Naive B cell (primary cell): ENCODE data around the gene IQGAP2. TPM values are rescaled to one million over a fixed set of nuclear protein-coding genes. Genes with fewer than 3 reads are reported as not detected.

Source experiments
- ATAC-seq, 2 donors: fragments of 150-1000 bp; cut with Tn5 transposase; 2 replicates each; pipeline ENCODE4 v1.10.0; 2021; ENCODE audit warnings: low read depth in 2 of 2, mild to moderate bottlenecking in 2 of 2, moderate library complexity in 2 of 2
- DNase-seq: peaks from one replicate; pipeline ENCODE4 v3.0.0; 2022
- H3K27ac Mint-ChIP-seq, 6 donors: one replicate each; pipeline ENCODE4 v1.8.0; 2020 to 2022; ENCODE audit warnings: mild to moderate bottlenecking in 6 of 6, mixed read lengths in 6 of 6, moderate library complexity in 5 of 6, inconsistent platforms in 2 of 6
- H3K27me3 Mint-ChIP-seq, 3 donors: one replicate each; pipeline ENCODE4 v1.8.0; 2021 to 2022; ENCODE audit warnings: mixed read lengths in 3 of 3, mild to moderate bottlenecking in 1 of 3
- H3K36me3 Mint-ChIP-seq, 2 donors: one replicate each; pipeline ENCODE4 v1.8.0; 2020 to 2022; ENCODE audit warnings: mixed read lengths in 2 of 2, inconsistent platforms in 1 of 2, mild to moderate bottlenecking in 1 of 2
- H3K4me1 Mint-ChIP-seq, 3 donors: one replicate each; pipeline ENCODE4 v1.8.0; 2020 to 2022; ENCODE audit warnings: mixed read lengths in 3 of 3, inconsistent platforms in 1 of 3, mild to moderate bottlenecking in 1 of 3, moderate library complexity in 1 of 3
- H3K4me3 Mint-ChIP-seq, 8 donors: one replicate each; pipeline ENCODE4 v1.8.0; 2020 to 2022; ENCODE audit warnings: mild to moderate bottlenecking in 8 of 8, mixed read lengths in 8 of 8, moderate library complexity in 8 of 8, inconsistent platforms in 2 of 8
- H3K9me3 Mint-ChIP-seq, 7 donors: one replicate each; pipeline ENCODE4 v1.8.0; 2020 to 2022; ENCODE audit warnings: mixed read lengths in 7 of 7, mild to moderate bottlenecking in 5 of 7, inconsistent platforms in 2 of 7, moderate library complexity in 1 of 7
- polyA plus RNA-seq, 6 donors: library from polyadenylated mRNA; unstranded; fragments of 300-500 nt; fragmentation: Illumina TruSeq; gene quantifications; one replicate each; pipeline ENCODE4 v1.2.3, GENCODE V29; 2021; ENCODE audit warnings: low read depth in 6 of 6

IQGAP2 gene
- polyA plus RNA-seq, 6 donors from 2014 or later, result 2.7 to 9.8 (median 6.2) TPM

DNA sequence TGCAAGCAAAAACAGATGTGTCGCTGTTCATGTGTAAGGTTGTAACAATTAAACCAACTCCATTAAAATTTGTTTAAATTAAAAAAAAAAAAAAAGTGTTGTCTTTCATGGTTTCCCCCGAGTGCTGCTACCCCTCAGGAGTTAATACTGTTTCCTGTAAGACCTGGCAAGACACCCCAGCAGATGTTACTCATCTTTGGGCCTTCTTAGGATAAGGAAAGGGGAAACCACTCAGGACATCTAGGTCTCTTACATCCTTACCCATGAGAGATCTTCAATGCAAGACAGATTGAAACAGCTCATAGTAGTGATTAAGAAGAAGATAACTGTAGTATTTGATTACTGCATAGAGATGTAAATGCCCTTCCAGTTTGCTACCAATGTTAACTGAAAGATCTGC lies 279.3 kb downstream of the IQGAP2 start:
- H3K36me3 Mint-ChIP-seq, result peaks cover 6 to 10% of the 10 kb centered on the region in 2 donors
- no peaks in the 10 kb centered on the region for H3K27me3 Mint-ChIP-seq

DNA sequence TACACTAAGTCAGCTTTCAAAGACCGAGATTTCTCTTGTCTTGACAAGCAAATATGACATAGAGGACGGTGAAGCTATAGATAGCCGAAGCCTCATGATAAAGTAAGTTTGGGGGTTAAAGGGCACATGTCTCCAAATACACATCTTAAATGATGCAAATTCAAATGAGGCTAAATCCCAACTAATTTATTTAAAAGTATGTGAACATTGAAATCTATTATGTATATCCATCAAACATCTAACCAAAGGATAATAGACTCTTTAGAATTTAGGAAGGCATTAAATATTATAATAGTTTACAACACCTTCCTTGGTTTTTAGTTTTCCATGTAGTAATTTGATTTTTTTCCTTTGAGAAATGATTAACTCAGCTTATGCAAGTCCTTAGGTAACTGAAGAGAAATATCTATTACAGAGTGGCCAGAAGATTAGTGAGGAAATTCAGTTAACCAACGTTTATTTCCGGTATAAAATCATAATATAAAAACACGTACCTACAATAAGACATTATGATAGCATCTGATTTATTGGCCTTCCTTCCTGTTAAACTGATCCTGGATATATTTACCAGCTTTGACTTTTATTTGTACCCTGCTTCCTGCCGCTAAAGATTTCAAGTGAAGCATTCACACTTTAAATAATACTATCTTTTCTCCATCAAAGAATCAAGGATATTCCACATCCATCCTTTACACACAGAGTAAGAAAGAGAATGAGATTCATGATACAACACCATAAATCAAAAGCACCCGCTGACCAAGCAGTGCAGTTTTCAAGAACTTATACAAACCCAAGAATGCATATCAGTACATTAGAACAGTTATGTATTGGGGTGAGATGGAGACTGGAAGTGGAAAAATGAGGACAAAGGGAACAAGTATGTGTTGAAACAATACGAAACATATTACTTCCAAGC lies 281.0 kb downstream of the IQGAP2 start:
- no peak for ATAC-seq
- H3K4me3 Mint-ChIP-seq, result peak overlapping the region in 2 of 8 donors; percentile 13 to 40

More for the DNA sequence above, 279.3 kb downstream of the IQGAP2 start:
- H3K4me3 Mint-ChIP-seq, result no peak overlapping the region
- peaks cover 8 to 14% (median 11%) of the 10 kb centered on the region in 3 donors for H3K4me1 Mint-ChIP-seq
- no peak for DNase-seq
- no peaks in the 10 kb centered on the region for H3K9me3 Mint-ChIP-seq
- no peak for ATAC-seq
- H3K27ac Mint-ChIP-seq, result peak overlapping the region in 1 of 6 donors; percentile 11

DNA sequence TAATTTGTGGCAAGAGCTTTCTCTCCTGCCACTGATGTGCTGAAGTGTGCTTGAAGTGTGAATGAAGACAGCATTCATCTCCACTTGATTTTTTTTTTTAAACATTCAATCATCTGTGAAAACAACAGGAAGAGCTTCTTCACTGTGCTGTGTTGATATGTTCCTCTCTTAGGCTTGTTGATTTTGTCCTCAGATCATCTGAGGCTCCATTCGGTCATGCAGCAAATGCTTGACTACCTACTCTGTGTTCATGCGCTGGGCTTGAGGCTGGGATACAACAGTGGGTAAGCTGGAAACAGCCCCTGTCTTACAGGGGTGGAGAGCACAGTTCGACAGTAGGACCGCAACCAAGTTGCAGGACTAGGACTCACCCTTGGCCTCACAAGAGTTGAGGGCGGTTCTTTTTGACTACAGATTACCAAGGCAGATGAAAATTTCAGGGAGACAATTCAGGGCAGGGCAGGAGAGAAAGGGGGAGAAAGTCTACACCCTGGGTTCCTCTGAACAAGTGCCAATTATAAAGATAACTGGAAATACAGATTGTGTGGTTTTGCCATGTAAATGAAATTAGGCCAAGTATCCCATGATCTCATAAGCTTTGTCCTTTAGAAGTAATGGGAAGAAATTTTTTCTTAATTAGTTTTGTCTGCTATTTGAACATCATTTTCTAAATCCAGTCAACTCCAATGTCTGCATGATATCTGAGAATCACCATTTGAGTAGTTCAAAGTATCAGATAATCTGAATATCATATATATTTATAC lies 281.9 kb downstream of the IQGAP2 start:
- ATAC-seq, result no peak
- H3K4me3 Mint-ChIP-seq, result peak overlapping the region in 3 of 8 donors; percentile 13 to 52 (median 44)

More for the DNA sequence above, 281.0 kb downstream of the IQGAP2 start:
- Mint-ChIP-seq H3K4me1 (peaks cover 8 to 14% (median 11%) of the 10 kb centered on the region in 3 donors), H3K36me3 (peaks cover 6 to 16% of the 10 kb centered on the region in 2 donors), H3K27ac (peak overlapping the region in 4 of 6 donors; percentile 18 to 28 (median 24)), H3K27me3 (no peaks in the 10 kb centered on the region), H3K9me3 (no peaks in the 10 kb centered on the region)
- DNase-seq, result no peak

DNA sequence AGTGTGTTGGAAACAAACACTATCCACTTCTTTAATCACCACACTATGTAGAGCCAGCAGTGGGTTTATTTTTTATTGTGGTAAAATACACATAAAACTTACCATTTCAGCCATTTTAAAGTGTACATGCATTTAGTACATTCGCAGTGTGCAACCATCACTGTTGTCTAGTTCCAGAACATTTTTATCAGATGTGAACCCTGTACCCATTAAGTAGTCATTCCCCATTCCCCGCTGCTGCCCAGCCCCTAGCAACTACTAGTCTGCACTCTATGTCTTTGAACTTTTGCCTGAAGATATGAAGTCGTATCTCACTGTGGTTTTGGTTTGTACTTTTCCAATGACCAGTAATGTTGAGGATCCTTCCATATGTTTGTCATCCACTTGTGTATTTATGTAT lies 282.6 kb downstream of the IQGAP2 start:
- Mint-ChIP-seq H3K27me3 (no peaks in the 10 kb centered on the region), H3K36me3 (peaks cover 6 to 16% of the 10 kb centered on the region in 2 donors)

More for the DNA sequence above, 281.9 kb downstream of the IQGAP2 start:
- Mint-ChIP-seq H3K27ac (peak overlapping the region in 3 of 6 donors; percentile 13 to 26 (median 22)), H3K27me3 (no peaks in the 10 kb centered on the region), H3K9me3 (no peaks in the 10 kb centered on the region), H3K36me3 (peaks cover 6 to 16% of the 10 kb centered on the region in 2 donors), H3K4me1 (peaks cover 8 to 14% (median 11%) of the 10 kb centered on the region in 3 donors)
- DNase-seq, result no peak

DNA sequence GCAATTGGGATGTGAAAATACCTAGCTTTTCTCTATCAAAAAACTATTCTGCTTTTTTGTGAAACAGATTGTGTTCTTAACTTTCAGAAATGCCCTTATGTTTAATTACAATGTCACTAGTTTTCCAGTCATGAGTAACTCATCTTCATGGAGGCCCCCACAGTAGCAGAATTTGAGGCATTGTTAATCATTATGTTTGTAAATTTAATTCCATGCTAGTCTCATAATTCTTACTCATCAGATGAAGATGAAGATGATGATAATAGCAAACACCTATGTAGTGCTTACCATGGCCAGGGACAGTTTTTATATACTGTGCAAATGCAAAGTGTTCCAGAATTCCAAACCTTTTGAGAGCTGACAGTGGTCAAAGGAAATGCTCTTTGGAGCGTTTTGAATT lies 285.1 kb downstream of the IQGAP2 start:
- Mint-ChIP-seq H3K27me3 (no peaks in the 10 kb centered on the region), H3K4me1 (peaks cover 8 to 14% (median 11%) of the 10 kb centered on the region in 3 donors), H3K36me3 (peaks cover 6 to 16% of the 10 kb centered on the region in 2 donors), H3K9me3 (no peaks in the 10 kb centered on the region), H3K4me3 (no peak overlapping the region), H3K27ac (no peak overlapping the region)
- no peak for ATAC-seq
- DNase-seq, result no peak

More for the DNA sequence above, 282.6 kb downstream of the IQGAP2 start:
- Mint-ChIP-seq H3K4me3 (no peak overlapping the region), H3K4me1 (peaks cover 8 to 14% (median 11%) of the 10 kb centered on the region in 3 donors), H3K27ac (no peak overlapping the region), H3K9me3 (no peaks in the 10 kb centered on the region)
- ATAC-seq, result no peak
- no peak for DNase-seq

DNA sequence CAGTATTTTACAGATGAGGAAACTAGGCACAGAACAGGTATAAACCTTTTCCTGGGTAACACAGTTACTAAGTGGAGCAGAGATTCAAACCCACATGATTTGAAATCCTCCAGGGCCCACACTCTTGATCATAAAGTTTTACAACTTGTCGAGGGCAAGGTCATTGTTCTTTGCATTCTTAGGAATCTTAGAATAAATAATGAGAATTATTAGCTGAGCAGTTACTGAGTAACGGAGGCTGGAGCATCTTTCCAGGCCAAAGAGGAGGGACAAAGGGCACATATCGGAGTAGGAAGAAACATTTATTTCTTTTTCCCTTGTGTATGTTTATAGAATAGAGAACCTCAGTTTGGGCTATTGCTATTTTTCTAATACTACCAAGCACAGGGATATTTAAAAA lies 285.8 kb downstream of the IQGAP2 start:
- no peak for ATAC-seq
- H3K27ac Mint-ChIP-seq, result no peak overlapping the region
- no peaks in the 10 kb centered on the region for H3K9me3 Mint-ChIP-seq
- H3K4me3 Mint-ChIP-seq, result peak overlapping the region in 1 of 8 donors; percentile 43
- no peaks in the 10 kb centered on the region for H3K27me3 Mint-ChIP-seq
- H3K36me3 Mint-ChIP-seq, result peaks cover 6 to 16% of the 10 kb centered on the region in 2 donors
- no peak for DNase-seq
- peaks cover 8 to 14% (median 11%) of the 10 kb centered on the region in 3 donors for H3K4me1 Mint-ChIP-seq

DNA sequence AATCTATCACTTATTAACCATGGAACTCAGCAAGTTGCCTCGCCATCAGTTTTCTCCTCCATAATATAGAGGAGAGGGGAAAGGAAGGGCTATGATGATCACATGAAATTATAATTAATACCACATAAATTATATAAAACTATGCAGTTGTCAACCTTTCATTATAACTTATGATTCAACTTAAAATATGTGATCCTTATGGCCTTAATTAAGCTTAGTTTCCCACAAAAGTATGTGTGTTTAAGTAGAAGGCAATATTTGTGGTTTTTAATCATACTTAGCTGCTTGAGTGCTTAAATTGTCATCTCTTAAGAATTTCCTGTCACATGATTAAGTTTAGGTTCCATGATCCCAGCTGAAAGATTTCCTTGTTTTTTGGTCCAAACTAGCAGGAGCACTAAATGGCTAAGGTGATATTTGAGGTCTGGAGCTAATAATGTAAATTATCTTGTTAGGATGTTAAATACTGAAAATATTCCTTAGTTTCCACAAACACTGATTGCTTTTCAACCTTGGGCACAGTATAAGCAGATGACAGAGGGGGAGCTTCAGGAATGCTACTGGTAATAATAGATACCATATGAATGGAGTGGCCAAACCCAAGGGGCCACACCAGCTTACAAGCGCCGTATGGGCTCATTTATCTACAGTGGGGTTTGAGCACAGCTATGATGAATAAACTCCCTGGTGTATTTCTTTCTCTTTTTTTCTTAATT lies 286.4 kb downstream of the IQGAP2 start:
- Mint-ChIP-seq H3K36me3 (peaks cover 6 to 16% of the 10 kb centered on the region in 2 donors), H3K4me3 (no peak overlapping the region), H3K9me3 (no peaks in the 10 kb centered on the region), H3K27ac (no peak overlapping the region), H3K27me3 (no peaks in the 10 kb centered on the region), H3K4me1 (peaks cover 6 to 7% (median 6%) of the 10 kb centered on the region in 3 donors)
- DNase-seq (no peak), ATAC-seq (no peak)

DNA sequence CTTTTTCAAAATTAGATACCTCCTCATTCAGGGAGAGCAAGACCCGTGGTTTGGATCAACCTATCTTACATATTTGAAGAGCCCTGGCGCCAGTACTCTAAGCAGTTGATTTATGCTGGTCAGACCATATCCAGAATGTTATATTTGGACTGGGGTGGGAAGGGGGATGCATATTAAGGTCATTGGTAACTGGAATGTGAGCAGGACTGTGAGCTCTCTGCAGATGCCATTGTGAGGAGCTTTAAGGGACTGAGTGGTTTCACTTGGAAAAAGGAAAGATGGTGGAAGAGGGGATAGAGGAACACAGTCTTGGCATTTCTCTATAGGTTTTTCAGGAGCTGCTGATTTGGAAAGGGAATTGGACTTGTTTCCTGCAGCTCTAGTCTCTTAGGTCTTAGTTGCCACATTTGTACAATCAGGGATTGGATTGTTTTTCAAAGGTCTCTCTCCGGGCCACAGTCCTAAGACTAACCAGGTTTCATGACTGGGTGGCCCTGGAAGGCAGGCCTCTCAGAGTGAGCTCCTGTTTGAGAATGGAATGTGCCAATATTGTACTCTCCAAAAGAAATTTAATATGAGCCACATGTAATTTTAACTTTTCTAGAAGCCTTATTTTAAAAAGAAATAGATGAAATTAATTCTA lies 287.1 kb downstream of the IQGAP2 start:
- peaks cover 6 to 19% of the 10 kb centered on the region in 2 donors for H3K36me3 Mint-ChIP-seq
- peaks cover 0 to under 1% (median 0%) of the 10 kb centered on the region in 3 donors for H3K4me1 Mint-ChIP-seq
- DNase-seq (no peak), ATAC-seq (no peak)
- H3K9me3 Mint-ChIP-seq, result no peaks in the 10 kb centered on the region
- no peak overlapping the region for H3K4me3 Mint-ChIP-seq
- H3K27ac Mint-ChIP-seq, result no peak overlapping the region
- no peaks in the 10 kb centered on the region for H3K27me3 Mint-ChIP-seq

DNA sequence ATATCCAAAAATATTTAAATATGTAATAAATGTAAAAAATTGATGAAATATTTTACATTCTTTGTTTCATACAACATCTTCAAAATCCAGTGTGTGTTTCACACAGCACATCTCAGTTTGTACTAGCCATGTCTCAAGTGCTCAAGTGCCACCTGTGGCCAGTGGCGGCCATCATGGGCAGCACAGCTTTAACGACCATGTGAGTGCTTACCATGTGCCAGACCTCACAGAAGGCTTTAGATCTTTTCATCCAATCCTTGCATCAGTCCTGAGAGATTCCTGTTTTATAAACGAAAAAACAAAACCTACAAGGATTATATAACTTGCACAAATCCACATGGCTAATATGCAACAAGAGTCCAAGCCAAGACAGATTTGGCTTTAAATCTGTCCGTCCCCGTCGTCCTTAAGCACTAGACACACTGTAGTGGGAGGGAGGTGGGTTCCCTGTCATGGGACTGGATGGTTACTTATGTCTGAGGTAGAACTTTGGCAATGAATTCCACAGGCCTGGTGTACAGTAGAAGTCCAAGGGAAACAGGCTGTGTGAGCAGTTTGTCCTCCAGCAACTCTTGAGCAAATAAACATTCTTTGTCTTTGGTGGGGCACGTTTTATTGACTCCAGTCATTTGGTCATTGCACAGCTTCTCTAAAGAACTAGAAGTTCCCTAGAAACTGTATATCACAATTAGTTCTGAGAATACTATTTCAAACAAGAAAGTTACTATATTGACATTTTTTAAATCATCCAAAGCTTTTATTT lies 287.8 kb downstream of the IQGAP2 start:
- no peak for DNase-seq
- no peak for ATAC-seq
- Mint-ChIP-seq H3K36me3 (peaks cover 6 to 18% of the 10 kb centered on the region in 2 donors), H3K4me1 (no peaks in the 10 kb centered on the region), H3K27ac (no peak overlapping the region), H3K4me3 (no peak overlapping the region), H3K9me3 (no peaks in the 10 kb centered on the region), H3K27me3 (no peaks in the 10 kb centered on the region)

DNA sequence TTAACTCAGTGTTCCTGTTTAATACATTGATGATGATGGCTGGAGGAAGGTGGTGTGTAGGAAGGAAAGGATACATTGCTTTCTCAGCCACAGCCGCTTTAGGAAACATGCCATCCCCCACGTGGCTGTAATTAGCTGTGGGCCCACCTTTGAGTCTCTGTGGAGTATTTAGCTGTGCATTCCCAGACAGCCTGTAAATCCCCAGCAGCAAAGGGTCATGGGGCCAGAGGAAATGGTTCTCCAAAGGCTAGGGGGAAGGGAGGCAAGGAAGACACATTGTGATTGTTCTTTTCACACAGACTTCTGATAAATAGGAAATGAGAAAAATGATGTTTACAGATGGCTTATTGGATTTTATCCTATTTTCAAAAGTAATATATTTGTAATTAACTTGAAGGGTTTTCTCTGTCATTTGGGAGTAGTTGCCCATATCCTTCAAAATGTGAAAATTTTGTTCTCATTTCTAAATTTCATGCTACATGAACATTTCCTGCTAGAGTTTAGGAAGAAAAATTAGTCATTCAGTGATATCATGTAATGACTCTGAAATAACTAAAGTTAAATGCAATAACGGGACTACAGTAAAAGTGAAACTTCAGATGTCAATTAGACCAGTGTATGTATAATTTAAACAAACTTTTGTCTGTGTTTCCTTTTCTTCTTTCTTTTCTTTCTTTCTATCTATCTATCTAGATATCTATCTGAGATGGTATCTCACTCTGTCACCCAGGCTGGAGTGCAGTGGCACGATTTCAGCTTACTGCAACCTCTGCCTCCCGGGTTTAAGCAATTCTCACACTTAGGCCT lies 288.6 kb downstream of the IQGAP2 start:
- H3K36me3 Mint-ChIP-seq, result peaks cover 5 to 22% of the 10 kb centered on the region in 2 donors
- H3K27ac Mint-ChIP-seq, result peak overlapping the region in 1 of 6 donors; percentile 65
- no peak overlapping the region for H3K4me3 Mint-ChIP-seq
- DNase-seq, result no peak
- H3K4me1 Mint-ChIP-seq, result no peaks in the 10 kb centered on the region
- no peaks in the 10 kb centered on the region for H3K9me3 Mint-ChIP-seq
- ATAC-seq, result no peak
- no peaks in the 10 kb centered on the region for H3K27me3 Mint-ChIP-seq

DNA sequence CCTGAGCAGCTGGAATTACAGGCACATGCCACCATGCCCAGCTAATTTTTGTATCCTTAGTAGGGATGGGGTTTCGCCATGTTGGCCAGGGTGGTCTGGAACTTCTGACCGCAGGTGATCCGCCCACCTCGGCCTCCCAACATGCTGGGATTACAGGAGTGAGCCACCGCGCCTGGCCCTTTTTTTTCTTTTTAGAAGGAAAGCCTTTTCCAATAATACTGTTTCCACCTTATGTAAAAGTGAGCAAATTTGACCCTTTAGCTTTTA lies 289.1 kb downstream of the IQGAP2 start:
- DNase-seq (no peak), ATAC-seq (no peak)
- Mint-ChIP-seq H3K4me3 (no peak overlapping the region), H3K27ac (no peak overlapping the region), H3K36me3 (peaks cover 0 to 18% of the 10 kb centered on the region in 2 donors), H3K27me3 (no peaks in the 10 kb centered on the region), H3K9me3 (no peaks in the 10 kb centered on the region), H3K4me1 (no peaks in the 10 kb centered on the region)

DNA sequence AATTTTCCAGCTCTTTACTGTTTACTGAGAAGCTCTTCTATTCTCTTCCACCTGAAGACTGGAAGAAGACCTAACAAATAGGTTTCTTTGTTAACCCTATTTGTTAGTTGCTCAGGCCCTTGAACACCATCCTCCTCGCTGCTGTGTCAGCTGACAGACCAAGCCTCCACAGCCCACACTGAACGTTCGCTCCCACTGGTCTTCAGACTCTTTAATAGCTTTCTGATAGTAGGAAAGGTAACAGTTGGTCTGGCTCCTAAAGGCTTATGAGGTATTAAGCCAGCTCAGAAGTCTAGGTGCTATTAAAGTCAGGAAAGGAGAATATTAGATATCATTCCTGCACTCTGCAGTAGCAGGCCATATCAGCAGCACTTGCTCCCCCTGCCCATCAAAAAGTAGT lies 289.6 kb downstream of the IQGAP2 start:
- DNase-seq (no peak), ATAC-seq (no peak)
- peaks cover 0 to 16% of the 10 kb centered on the region in 2 donors for H3K36me3 Mint-ChIP-seq
- H3K4me1 Mint-ChIP-seq, result no peaks in the 10 kb centered on the region
- H3K4me3 Mint-ChIP-seq, result no peak overlapping the region
- H3K27me3 Mint-ChIP-seq, result no peaks in the 10 kb centered on the region
- no peak overlapping the region for H3K27ac Mint-ChIP-seq
- H3K9me3 Mint-ChIP-seq, result no peaks in the 10 kb centered on the region
